Kidney (tissue), 14 donors: ENCODE data around the gene ADAMTS17. TPM values are rescaled to one million over a fixed set of nuclear protein-coding genes. Genes with fewer than 3 reads are reported as not detected.

Experiments used
- DNase-seq, 5 donors: peaks; one replicate each; pipeline ENCODE4 v3.0.0-alpha.2; 2013 to 2020
- FAIRE-seq: peaks from 2 replicates; lab custom pipeline; 2012; peaks lifted over from hg19 to GRCh38; lab: Jason Lieb, UNC
- H3K27ac ChIP-seq, 2 donors: one replicate each; pipeline ENCODE4 v1.7.0; 2013; ENCODE audit warnings: low read depth in 2 of 2, low read length in 2 of 2, inconsistent platforms in 1 of 2
- H3K27me3 ChIP-seq: one replicate; pipeline ENCODE4 v1.7.1; 2013; ENCODE audit warnings: low read length, inconsistent platforms; ENCODE audit not compliant: control insufficient read depth, insufficient read depth
- H3K36me3 ChIP-seq, 3 donors: one replicate each; pipeline versions ENCODE4 v1.7.0 to v1.7.1; 2013; ENCODE audit warnings: low read length in 3 of 3, control low read depth in 1 of 3, inconsistent platforms in 1 of 3; ENCODE audit not compliant: insufficient read depth in 3 of 3, control insufficient read depth in 2 of 3
- H3K4me1 ChIP-seq, 3 donors: one replicate each; pipeline versions ENCODE4 v1.7.0 to v1.7.1; 2013; ENCODE audit warnings: low read length in 3 of 3, inconsistent platforms in 1 of 3, low read depth in 1 of 3; ENCODE audit not compliant: control insufficient read depth in 2 of 3, insufficient read depth in 2 of 3
- H3K4me3 ChIP-seq, 3 donors: one replicate each; pipeline versions ENCODE4 v1.7.0 to v1.8.1; 2013; ENCODE audit warnings: low read length in 3 of 3, control low read depth in 1 of 3, inconsistent platforms in 1 of 3
- H3K9ac ChIP-seq, 3 donors: one replicate each; pipeline versions ENCODE4 v1.7.0 to v1.7.1; 2013; ENCODE audit warnings: low read length in 3 of 3, control low read depth in 1 of 3, inconsistent platforms in 1 of 3
- H3K9me3 ChIP-seq, 3 donors: one replicate each; pipeline versions ENCODE4 v1.7.0 to v1.7.1; 2013; ENCODE audit warnings: low read length in 3 of 3, control low read depth in 1 of 3, inconsistent platforms in 1 of 3; ENCODE audit not compliant: control insufficient read depth in 2 of 3, insufficient read depth in 1 of 3
- CTCF ChIP-seq: IDR thresholded peaks from 3 replicates; pipeline ENCODE4 v1.5.1; 2012; ENCODE audit warnings: mild to moderate bottlenecking, moderate library complexity, borderline replicate concordance; ENCODE audit not compliant: insufficient read depth; ENCODE audit errors: extremely low read depth
- intact Hi-C: fragments of 100-400 bp; cut with DNase I; formaldehyde crosslinking; loops from one replicate; pipeline ENCODE4 v1.11.1; 2022
- polyA plus RNA-seq: library from polyadenylated mRNA; stranded (reverse); fragments of 350-450 nt; fragmentation: Illumina TruSeq; extraction: RNeasy Lipid Tissue Mini Kit (QIAGEN cat#74804); gene quantifications from one replicate; pipeline ENCODE4 v1.2.3, GENCODE V29; 2014; ENCODE audit warnings: low read depth, low replicate concordance; ENCODE audit not compliant: insufficient read depth
- total RNA-seq: library from RNA; stranded (reverse); fragmentation: NEBNext Ultra II Directional; extraction: Animal tissue kit (Norgen Biotek cat#: 25700); gene quantifications from one replicate; pipeline ENCODE4 v1.2.1, GENCODE V29; 2021
- donor health status: control.
- donor health status: control.
- donor health status: control.
- donor health status: control.
- donor health status: control.
- donor health status: DM: yes; HTN: yes; CAD: no.
- donor health status: Normal renal cell carcinoma (clear cell type).

Gene ADAMTS17
- total and polyA plus RNA-seq, 2 donors from 2014 or later: 1.7 to 2.2 TPM

- Histone ChIP-seq H3K27ac (no peak overlapping the region), H3K9ac (no peak overlapping the region), H3K4me1 (no peaks in the 10 kb centered on the region), H3K4me3 (no peak overlapping the region), H3K27me3 (no peaks in the 10 kb centered on the region), H3K9me3 (no peaks in the 10 kb centered on the region), H3K36me3 (no peaks in the 10 kb centered on the region)
- intact Hi-C loops: no loop called here
- DNase-seq (no peak), FAIRE-seq (no peak)
- TF ChIP-seq CTCF: no peak
These were observed 303.9 kb downstream of the ADAMTS17 start for GRCh38 chr15:100037901-100038300.

- no peak for FAIRE-seq
- no peaks in the 10 kb centered on the region for H3K36me3 ChIP-seq
These were observed 305.8 kb downstream of the ADAMTS17 start for GRCh38 chr15:100036015-100036414.

GRCh38 chr15:100034191-100034590, 307.6 kb downstream of the ADAMTS17 start:
- Histone ChIP-seq H3K4me1 (no peaks in the 10 kb centered on the region), H3K9ac (no peak overlapping the region), H3K36me3 (no peaks in the 10 kb centered on the region), H3K9me3 (no peaks in the 10 kb centered on the region), H3K27me3 (no peaks in the 10 kb centered on the region), H3K4me3 (no peak overlapping the region), H3K27ac (no peak overlapping the region)
- no peak for TF ChIP-seq CTCF
- FAIRE-seq (no peak), DNase-seq (no peak)
- intact Hi-C loops: no loop called here

More at GRCh38 chr15:100036015-100036414, 305.8 kb downstream of the ADAMTS17 start:
- DNase-seq: no peak
- Histone ChIP-seq H3K27me3 (no peaks in the 10 kb centered on the region), H3K27ac (no peak overlapping the region), H3K9me3 (no peaks in the 10 kb centered on the region), H3K4me3 (no peak overlapping the region), H3K9ac (no peak overlapping the region), H3K4me1 (no peaks in the 10 kb centered on the region)
- no peak for TF ChIP-seq CTCF
- intact Hi-C loops: no loop called here
